Suprapubic skin (tissue), 3 donors: ENCODE data around the gene FOXF1.

Experiments used
- CTCF ChIP-seq, 2 donors: fragments of 200-600 bp in 1 of 2; fragments of 450-650 bp in 1 of 2; sonication (generic) in 1 of 2; IDR thresholded peaks; one replicate each; pipeline ENCODE4 v1.5.1; 2016 to 2019; ENCODE audit warnings: antibody characterized with exemption in 2 of 2, mild to moderate bottlenecking in 1 of 2, moderate library complexity in 1 of 2
- EP300 ChIP-seq: sonication (generic); formaldehyde crosslinking; IDR thresholded peaks from one replicate; pipeline ENCODE4 v1.6.1; 2017; ENCODE audit warnings: antibody characterized with exemption

- TF ChIP-seq CTCF (IDR thresholded peaks at IDR 0.05) (no peak), EP300 (no peak)
These were observed 13.9 kb upstream of the FOXF1 start for GRCh38 chr16:86496262-86496928.
